GM21367 (cell line): Measurements from ENCODE around the gene AGK.
A peak's percentile ranks its signal among the peaks of the same experiment; 100 is the strongest.

Source experiments
- ATAC-seq: cut with Tn5 transposase; IDR thresholded peaks from one replicate; pipeline ENCODE4 v1.9.1; 2021; ENCODE audit not compliant: unreplicated experiment

The AGK gene

DNA sequence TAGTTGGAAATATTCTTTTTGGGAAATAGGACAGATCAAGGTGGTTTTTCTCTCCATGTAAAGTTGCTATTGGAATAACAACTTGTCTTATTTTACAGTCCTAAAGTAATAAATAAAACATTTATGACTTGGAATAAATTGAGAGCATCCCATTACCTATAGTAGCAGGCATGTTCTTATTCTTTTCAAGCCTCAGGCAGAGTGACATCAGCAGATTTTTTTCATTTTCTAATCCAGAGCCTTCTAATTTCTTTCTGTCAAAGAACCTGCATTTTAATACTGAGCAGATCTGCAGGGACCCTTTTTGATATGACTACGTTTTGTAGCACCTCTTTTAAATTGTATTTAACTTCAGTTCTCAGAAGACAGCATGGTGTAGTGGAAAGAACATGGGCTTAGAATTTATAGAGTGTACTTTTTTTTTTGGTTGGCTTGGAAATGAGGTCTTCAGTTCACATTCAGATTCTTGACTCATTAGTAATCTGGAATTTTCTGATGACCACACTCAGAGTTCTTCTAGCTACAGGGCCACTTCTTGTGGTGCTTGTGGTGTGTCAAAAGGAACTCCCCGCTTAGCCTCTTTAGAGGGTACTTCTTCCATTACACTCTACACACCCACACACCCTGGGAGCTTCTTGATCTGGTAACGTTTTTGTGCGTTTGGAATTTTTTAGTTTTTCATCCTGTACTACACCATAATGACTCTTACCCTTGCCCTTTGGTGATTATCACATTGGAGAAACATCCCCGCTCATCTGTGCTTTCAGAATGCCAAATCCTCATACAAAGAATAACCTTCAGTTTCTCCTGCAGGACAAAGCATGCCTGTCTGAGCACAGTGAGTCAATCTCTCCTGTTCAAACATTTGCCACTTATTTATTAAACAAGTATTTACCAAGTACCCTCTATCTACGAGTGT, 34.6 kb downstream of the AGK start:
- peak; percentile 84 for ATAC-seq

GRCh38 chr7:141586878-141587277, 35.7 kb downstream of the AGK start:
- ATAC-seq = no peak

DNA sequence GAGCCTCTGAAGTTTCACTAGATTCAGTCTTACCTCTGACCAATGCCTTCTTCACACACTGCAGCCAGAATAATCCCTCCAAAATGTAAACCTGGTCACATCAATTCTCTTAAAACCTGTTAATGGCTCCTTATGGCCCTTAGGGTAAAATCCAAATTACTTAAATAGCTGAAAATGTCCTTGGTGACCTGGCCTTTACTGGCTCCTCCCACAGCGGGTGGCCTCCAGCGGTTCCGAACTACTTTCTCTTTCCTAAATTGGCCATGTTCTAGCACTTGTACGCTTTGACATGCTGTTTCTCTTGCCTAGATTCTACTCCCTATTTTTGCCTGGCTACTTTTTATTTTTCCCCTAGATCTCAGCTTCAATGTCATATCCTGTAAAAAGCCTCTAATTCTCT, 36.1 kb downstream of the AGK start:
- ATAC-seq = no peak

GRCh38 chr7:141588912-141589311, 37.7 kb downstream of the AGK start:
- no peak for ATAC-seq

- ATAC-seq = no peak
Measured at GRCh38 chr7:141590071-141590470, 38.9 kb downstream of the AGK start.

GRCh38 chr7:141590666-141591065, 39.5 kb downstream of the AGK start:
- no peak for ATAC-seq

GRCh38 chr7:141593134-141593533, 41.9 kb downstream of the AGK start:
- ATAC-seq = no peak

DNA sequence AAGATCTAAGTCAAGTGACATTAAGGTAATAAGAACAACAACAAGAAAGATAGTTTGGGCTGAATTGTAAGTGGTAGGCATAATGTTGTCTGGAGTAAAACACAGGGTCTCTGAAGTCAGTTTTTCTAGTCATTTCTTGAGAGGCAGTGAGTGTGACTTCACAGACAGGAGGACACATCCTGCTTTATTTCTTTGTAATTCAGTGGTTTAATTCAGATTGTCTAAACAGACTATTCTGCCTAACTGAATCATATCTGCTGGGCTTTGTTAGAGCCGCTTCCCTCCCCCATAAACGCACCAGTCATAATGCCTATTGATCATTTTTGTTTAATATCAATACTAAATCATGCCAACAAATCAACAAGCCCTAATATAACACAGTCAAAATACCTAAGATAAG, 46.8 kb downstream of the AGK start:
- no peak for ATAC-seq

GRCh38 chr7:141598408-141598807, 47.2 kb downstream of the AGK start:
- ATAC-seq = no peak

GRCh38 chr7:141600168-141601006, 49.2 kb downstream of the AGK start:
- ATAC-seq = no peak

GRCh38 chr7:141609576-141609975, 58.4 kb downstream of the AGK start:
- no peak for ATAC-seq

- no peak for ATAC-seq
Measured at GRCh38 chr7:141610671-141611070, 59.5 kb downstream of the AGK start.

DNA sequence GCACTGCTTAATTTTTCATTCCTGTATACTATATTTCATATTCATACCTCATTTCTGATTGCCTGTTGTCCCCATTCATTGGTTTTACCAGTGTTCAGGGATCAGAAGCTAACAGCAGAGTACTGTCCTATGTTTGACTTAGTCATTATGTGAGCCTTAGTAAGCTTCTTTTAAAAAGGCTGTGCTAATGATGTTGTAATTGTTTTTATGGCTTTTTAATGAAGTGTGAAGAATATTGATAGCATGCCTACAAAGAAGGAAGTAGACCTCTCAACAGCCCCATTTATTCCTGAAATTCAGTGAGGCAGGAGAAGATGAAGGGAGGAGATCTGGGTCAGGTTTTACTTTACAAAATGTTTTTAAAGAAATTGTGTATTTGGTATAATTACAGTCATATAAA, 61.7 kb downstream of the AGK start:
- ATAC-seq = no peak

DNA sequence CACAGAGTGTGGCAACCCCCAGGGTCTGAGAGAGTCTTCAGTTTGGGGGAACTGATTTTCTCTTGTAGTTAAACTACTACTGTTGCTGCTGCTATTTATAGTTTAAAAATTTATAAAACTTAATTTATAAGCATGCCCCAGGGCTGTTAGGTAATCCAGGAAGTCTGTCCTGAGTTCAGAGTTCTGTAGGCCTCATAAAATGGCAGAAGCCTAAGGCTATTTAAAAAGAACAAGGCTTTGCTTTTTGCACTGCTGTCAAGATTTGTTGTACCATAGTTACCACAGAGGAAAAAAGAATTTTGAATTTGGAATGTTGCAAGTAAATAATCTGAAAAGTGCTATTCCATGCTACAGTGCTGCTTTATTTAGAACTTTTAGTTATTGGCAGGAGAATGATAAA, 66.1 kb downstream of the AGK start:
- no peak for ATAC-seq

DNA sequence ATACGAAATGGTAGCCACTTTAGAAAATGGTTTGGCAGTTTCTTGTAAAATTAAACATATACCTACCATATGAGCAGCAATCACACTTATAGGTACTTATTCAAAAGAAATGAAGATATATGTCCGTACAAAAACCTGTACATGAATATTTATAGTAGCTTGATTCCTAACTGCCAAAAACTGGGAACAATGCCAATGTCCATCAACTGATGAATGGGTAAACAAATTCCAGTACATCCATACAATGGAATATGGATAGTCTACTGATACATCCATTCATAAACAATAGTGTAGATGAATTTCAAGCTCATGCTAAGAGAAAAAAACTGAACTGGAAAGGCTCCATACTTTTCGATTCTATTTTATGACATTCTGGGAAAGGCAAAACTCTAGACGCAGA, 68.5 kb downstream of the AGK start:
- no peak for ATAC-seq

DNA sequence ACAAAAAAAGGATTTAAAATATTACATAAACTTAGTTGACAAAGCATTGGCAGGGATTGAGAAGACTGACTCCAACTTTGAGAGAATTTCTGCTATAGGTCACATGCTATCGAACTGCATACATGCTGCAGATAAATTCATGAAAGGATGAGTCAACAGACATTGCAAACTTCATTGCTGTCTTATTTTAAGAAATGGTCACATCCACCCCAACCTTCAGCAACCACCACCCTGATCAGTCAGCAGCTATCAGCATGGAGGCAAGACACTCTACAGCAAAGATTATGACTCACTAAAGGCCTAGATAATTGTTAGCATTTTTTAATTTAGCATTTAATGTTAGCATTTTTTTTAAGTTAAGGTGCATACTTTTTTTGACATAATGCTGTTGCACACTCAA, 73.6 kb downstream of the AGK start:
- no peak for ATAC-seq

DNA sequence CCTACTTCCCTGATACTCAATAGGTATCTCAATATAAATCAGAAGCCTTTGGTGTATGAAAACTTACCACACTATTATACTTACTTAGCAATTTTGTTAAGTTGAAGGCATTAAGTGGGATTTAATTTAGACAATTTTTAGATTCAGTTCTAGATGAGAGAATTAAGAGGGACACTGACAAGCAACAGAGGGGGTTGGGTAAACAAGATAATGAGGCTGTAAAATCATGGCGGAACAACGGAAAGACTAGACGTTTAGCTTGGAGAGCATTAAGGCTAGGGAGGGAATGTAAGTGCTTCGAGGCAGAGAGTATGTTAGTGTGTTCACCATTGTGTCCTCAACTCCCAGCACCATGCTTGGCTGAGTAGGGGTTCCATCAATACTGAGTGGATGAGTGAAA, 79.4 kb downstream of the AGK start:
- no peak for ATAC-seq

DNA sequence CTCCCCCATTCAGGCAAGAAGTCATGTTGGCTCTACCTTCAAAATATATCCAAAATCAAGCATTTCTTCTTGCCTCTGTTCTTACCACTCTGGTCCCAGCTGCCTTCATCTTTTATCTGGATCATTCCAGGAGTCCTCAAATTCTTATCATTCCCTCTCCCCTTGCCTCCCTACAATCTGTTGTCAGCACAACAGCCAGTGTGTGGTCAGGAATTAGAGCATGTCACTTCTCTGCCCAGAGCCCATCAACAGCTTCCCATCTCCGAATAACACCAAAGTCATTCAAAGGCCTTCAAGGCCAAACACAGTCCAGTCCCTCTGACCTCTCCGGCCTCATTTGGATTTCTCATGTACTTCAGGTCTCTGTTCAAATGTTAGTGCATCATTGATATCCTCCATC, 80.3 kb downstream of the AGK start:
- no peak for ATAC-seq

DNA sequence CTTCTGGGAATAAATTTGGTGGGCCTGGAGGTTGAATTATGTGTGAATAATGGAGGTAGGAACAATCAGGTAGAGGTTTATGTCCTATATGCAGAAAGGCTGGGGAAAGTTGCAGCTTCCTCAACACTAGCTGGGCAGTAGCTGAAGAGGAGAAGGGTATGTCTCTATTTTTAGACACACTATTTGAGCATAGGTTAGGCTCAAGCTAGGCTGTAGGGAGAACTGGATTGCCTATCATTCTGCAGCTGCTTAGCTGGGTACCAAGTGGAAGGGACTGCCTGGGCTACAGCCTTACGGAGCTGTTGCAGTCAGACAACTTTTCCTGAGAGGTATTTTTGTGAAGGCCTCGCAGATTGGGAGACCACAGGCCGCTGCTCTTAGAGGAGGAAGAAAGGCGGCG, 82.9 kb downstream of the AGK start:
- ATAC-seq = no peak

- no peak for ATAC-seq
Measured at GRCh38 chr7:141636053-141636452, 84.8 kb downstream of the AGK start.

DNA sequence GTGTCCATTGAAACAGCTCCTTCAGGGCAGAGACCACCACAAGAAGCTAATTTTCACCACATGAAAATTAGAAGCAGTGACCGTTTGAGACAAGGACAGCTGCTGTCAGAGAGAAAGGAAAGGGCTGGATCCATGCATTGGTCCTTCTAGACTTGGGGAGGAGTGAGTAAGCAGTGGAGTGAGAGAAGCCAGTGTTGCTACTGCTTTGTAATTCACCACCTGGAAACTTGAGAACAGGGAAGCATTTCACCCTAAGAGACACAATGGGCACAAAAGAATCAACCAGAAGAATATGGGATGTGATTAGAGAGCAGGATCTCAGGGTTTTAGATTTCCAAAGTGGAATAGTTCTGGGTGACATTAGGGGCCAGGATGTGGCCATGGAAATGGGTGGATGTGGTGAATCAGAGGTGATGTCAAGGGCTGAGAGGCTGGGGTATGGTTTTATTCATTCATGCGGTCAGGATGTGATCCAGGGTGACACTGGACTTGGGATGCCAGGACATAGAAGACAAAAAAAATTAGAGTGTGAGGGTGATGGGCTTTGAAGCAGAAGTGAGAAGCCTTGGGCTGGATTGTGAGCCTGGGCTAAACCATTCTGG, 89.1 kb downstream of the AGK start:
- no peak for ATAC-seq

- ATAC-seq = no peak
Measured at GRCh38 chr7:141641876-141642275, 90.7 kb downstream of the AGK start.
